Epithelial cell of esophagus (primary cell): ENCODE data around the gene CYB561D2.

Experiments
- DNase-seq: peaks from one replicate; pipeline ENCODE4 v3.0.0; 2010; ENCODE audit warnings: low read depth
- H3K4me3 ChIP-seq: 2 replicates; pipeline ENCODE4 v1.5.1; 2011; ENCODE audit warnings: mild to moderate bottlenecking, low read length, control low read depth
- CTCF ChIP-seq: IDR thresholded peaks from 2 replicates; pipeline ENCODE4 v1.5.1; 2011; ENCODE audit warnings: low read depth, mild to moderate bottlenecking, low read length, control low read depth, inconsistent platforms; ENCODE audit not compliant: insufficient read depth; ENCODE audit errors: missing control alignments

Gene CYB561D2

GRCh38 chr3:50341996-50342650 lies 8.5 kb upstream of the CYB561D2 start:
- H3K4me3 ChIP-seq, result no peak overlapping the region
- no peak for TF ChIP-seq CTCF
- no peak for DNase-seq

GRCh38 chr3:50342813-50343633 lies 7.6 kb upstream of the CYB561D2 start:
- no peak overlapping the region for H3K4me3 ChIP-seq
- TF ChIP-seq CTCF, result no peak
- no peak for DNase-seq

GRCh38 chr3:50345008-50345407 lies 5.7 kb upstream of the CYB561D2 start:
- no peak for TF ChIP-seq CTCF
- no peak for DNase-seq
- H3K4me3 ChIP-seq, result no peak overlapping the region

GRCh38 chr3:50345586-50346234 lies 5.0 kb upstream of the CYB561D2 start, which contains the start of gene ZMYND10:
TSS of gene ZMYND10 (minus strand) at chr3:50345732. CDS start at chr3:50345579, 153 bp downstream.
- no peak for TF ChIP-seq CTCF
- H3K4me3 ChIP-seq, result peak within 1 kb of the TSS; percentile 41
- DNase-seq, result peak; percentile 63

- no peak overlapping the region for H3K4me3 ChIP-seq
- TF ChIP-seq CTCF, result peak; percentile 65
- DNase-seq, result peak; percentile 73
Observed at GRCh38 chr3:50347187-50347813, 3.4 kb upstream of the CYB561D2 start.

GRCh38 chr3:50350213-50350526 lies 492 bp upstream of the CYB561D2 start:
- H3K4me3 ChIP-seq, result peak overlapping the region; percentile 88
- no peak for DNase-seq
- TF ChIP-seq CTCF, result no peak
